Fibroblast of skin of left biceps (primary cell): ENCODE results near the gene TBC1D9B.

Source experiments
- DNase-seq, 2 experiments: peaks; one replicate each; pipeline ENCODE4 v3.0.0-alpha.2; 2013; ENCODE audit warnings: low read depth in 2 of 2

Gene TBC1D9B

DNA sequence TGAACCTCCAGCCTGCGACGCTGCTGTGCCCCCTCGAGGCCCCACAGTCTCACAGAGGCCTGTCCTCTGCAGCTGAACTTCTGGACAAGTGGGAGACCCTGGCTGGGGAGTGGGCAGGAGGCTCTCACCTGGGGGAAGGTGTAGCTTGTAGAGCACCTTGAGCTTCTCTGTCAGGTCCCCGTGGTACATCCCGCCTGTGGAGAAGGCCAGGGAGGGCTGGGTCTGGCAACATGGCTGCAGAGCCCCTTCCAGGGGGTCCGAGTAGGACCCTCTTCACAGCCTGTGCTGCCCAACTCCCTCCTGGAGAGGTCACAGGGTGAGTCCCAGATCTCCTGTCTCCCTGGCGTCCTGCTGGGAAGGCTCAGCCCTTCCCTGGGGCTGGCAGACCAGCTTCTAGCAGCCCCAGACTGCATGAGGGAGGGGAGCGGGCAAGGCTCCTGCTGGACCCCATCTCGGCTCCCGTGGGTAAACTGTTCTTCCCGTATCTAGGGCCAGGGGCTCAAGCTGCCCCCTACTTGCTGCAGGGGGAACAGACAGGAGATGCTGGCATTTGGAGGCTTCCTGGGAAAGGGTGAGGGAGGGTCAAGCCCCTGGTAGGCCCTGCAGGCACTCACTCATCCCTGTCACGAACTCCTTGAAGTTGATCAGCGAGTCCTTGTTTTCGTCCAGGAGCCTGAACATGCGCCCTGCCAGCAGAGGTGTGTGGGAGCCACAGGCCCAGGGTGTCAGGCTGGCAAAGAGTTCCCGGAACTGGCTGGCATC lies 37.9 kb downstream of the TBC1D9B start:
- DNase-seq: no peak

DNA sequence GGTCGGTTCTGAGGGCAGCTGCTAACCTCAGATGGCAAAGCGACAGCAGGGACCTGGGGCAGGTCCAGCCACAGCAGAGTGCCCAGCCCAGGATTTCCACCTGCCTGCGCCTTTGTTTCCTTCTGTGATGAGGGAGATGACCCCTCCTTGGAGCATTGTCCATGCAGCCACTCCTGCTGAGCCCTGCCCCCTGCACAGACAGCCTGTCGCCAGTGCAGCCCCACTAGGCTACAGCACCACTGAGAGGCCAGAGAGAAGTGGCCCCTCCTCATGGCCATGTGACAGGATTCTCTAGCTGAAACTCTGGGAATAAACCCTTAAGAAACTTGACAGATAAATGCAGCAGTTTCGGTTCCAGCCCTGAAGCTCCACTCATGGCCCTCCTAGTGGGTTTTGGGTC lies 38.6 kb downstream of the TBC1D9B start:
- DNase-seq: no peak

DNA sequence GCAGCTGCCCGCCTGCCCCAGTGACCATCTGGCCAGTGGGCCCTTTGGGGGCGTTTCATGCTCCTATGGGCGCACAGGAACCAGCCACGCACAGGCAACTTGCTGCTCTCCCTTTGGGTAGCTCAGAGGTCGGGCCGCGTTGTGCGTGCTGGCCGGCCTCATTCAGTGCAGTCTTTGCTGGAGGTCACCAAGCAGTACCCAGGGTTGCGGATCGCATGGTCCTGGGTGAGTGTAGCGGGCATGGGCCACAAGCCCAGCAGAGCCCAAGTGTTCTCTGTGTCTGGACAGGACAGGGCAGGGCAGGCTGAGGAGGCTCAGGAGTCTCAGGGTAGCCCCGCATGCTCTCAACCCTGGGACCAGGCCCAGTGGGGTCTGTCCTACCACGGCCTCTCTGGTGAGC lies 39.2 kb downstream of the TBC1D9B start:
- no peak for DNase-seq

DNA sequence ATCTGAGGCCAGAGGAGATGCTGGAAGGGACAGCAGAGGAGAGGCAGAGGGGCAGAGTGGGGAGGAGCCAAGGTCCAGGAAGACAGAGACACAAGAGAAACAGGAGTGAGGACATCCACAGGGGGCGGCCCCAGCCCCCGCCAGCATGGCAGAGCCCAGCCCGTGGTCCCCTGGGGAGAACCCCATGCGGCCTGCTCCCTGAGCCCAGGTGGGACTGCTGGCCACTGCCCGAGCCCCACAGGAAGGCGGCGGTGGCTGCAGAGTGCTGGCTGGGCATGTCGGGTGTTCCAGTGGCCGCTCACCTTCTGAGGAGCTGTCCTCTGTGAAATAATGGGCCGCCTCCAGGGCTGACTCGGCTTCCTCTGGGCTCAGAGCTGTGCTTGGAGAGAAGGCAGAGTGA lies 40.2 kb downstream of the TBC1D9B start:
- DNase-seq: no peak

DNA sequence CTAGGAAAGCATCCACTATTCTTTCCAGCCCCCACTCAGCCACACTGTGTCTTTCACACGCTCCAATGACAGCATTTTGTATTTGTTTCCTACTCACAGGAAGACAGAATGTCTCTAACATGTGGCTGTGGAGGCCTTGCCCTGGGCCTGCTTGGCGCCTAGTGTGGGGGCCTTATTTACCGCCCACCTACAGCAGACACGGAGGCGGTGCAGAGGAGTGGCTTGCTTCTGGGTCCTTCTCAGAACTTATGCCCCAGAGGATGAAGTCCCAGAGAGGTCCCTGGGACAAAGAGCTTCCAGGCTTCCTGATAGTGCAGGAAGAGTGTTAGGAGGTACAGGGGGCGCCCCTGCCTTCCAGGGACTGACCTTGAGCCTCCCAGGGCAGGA lies 40.6 kb downstream of the TBC1D9B start:
- DNase-seq: no peak

DNA sequence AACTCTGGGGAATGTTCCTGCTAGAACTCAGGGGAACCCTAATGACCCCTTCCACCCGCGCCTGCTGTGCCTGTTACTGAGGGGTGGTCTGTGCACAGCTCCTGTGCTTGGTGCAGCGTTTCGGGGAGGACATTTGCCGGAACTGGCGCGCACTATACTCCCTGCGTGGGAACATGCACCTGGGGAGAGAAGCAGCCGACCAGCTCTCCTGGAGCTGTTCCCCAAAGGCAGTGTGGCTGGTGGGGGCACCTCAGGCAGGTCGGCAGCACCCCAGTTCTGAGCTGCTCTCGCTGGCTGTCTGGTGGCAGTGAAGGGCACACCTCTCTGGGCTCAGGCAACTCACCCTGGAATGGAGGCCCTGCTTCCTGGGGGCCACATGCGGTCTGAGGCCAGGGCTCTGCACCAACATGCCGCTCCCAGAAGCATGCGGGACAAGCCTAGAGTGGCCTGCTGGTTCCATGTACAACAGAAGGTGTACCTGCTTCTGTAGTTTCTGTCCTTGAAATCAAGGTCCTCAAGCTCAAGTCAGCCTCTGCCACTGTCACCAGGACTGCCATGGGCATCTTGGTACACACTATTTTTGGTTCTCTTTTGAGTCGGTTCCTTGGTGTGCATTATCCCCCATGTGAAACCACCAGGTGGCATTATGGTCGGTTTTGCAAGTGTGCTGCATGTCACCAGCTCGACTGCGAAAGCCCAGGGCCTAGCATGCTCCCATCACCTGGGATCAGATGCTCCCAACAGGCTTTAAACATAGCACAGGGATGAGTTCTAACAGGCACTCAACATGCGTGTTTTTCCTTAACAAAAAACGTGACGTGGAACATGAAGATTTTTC lies 41.2 kb downstream of the TBC1D9B start:
- no peak for DNase-seq

DNA sequence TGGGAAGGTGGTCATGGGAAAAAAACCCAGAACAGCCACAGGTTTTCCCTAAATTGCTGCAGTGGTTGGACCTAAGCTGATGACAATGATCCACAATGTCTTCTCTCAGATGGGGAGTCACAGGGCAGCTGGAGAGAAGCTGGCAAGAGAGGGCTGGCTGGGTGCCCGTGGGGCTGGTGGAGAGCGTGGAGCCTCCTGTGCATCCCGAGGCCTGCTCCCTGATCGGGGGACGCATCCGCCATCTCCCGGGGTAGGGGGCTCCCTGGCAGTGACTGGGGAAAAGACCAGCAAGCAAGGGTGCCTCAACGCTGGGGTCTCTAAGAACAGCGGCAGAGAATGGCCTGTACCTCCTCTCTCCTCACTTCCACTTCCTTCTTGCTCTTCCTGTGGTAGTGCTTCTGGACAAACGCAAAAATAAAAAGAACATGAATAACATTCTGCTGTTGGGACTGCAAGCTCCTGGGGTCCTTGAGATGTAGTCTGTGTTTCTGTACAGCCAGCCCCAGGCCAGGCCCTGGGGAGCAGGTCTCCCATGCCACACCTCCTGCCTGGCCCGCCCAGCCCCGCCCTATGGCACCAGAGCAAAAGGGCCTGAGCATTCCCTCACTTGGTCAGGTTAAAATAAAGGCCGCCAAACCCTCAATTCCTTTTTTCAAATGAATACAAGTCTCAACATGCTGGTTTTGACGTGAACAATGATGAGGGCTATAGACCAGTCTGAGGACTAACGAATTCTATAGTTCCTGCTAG lies 42.0 kb downstream of the TBC1D9B start:
- no peak for DNase-seq

DNA sequence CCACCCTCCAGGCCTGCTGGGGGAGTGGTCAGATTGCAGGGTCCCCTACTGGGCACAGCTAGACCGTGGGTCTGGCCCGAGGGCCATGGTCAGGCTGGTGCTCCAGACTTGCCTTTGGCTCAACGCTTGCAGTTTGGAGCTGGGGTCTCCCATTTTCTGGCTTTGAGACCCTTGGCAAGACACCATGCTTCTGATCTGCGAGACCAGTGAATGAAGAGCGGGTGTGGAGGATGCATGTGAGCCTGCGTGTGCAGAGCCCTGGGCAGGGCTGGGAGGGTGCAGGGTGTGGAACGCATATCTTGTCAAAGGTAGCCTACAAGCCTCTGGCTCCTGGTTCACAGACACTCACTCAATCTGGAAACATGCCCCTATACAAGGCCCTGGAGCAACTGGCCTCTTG lies 43.0 kb downstream of the TBC1D9B start:
- no peak for DNase-seq

DNA sequence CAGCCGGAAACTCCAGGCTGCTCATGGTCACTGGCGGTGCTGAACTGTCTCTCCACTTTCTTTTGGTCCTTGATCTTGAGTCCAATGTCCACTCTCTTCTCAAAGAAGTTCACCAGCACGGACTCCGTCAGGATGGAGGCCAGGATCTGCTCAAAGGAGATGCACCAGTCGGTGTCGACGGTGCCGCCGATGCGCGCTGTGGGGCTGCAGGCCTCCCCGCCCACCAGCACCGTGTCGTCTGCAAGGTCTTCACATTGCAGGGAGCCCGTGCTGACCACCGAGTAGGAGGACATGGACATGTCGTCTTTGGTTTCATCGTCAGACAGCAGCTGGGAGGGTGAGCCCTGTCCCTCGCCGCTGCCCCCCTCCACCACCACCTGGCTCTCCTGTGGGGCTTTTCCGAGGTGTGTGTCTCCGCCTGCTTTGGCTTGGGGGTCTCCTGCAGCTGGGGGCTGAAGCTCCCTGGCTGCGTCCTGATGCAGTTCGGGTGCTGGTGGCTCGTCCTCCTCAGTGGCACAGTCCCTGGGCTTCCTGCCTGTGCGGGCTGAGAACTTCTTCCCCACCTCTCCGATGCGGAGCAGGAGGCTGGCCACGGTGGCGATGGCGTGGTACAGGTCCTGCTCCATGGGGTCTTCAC lies 44.1 kb downstream of the TBC1D9B start:
- DNase-seq: no peak

DNA sequence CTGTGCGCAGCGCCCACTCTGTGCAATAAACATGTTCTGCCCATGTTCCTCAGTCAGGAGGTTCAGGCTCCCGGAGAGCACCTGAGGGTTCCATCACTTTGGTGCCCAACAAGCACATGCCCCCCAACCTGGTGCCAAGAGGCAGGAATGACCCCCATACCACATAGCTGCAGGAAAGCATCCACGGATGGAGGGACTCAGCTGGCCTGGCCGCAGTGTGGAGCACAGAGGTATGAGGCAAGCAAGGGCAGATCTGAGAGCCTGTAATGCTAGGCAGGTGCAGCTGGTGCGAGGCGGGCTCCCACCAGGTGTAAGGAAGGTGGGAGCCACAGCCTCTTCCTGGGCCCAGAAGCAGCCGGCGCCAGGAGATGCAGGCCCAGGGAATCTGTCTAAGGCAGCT lies 44.8 kb downstream of the TBC1D9B start:
- DNase-seq: no peak

DNA sequence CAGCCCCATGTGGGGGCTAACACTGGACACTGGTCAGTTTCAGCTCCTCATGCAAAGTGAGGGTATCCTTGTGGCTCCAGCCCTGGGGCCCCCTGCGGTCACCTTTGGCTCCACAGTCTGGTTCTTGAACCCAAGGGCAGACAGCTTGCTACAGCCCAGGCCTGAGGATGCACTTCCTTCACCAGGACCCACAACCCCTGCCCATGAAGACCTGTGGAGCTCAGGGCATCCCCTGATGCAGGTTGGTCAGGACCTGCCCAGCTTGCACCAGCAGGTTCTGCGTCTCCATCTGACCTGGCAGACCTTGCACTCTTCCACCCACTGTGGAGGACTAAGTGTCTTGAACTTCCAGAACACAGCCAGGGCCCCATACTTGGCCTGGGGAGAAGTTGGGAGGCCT lies 45.4 kb downstream of the TBC1D9B start:
- no peak for DNase-seq

DNA sequence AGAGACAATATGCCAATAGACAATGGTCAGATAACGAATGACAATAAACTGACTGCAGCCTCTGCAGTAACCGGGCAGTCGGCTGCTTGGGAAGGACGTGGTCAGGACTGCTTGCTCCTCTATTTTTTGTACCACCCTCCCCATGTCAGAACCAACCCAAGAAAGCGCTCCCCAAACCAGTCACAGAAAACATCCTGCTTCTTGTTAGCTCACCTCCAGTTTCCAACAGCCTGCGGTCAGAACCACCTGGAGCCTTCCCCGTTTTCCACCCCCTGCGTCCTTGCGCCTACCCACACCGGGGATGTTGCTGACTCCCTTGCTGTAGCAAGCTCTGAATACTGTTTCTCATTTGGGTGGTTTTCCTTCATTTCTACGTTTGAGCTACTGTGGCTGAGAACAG lies 47.4 kb downstream of the TBC1D9B start:
- no peak for DNase-seq

DNA sequence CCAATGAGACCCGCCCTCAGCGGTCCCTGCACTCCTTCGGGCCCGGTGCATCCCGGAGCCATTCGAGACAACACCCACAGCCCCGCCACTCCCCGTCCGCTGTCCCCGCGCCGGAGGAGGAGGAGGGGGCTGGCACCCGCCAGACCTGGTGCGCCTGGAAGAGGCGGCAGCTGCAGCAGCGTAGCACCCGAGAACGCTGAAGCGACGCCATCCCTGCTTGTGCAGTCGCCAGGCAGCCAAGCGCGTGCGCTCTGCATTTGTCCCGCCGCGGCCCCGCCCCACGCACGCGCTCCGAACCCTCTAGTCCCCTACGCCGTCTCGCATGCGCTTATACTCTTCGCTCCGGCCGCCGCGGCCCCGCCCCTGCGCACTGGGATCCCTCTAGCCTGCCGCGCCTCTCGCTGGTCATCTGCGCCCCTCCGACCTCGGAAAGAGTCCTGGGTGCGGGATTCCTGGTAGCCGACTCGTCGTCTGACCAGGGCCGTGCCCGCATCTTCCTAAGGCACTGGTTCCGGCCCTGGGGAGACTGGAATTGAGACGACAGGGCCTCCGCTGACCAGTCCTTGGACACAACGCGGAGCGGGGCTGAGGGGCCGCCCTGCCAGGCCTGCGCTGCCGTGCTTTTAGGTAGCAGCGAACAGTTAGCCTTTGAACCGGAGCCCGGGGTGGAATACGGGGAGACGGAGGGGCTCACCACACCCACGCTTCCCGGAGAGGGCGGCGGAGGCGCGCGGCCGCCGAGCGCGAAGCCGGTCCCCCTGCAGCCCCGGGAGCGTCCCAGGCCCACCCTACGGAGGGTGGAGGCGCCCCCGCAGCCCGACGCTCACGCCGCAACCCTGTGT lies 48.9 kb downstream of the TBC1D9B start, which contains the start of gene MRNIP:
TSS of gene MRNIP (minus strand) at position 232 of the 842 bp plus-strand sequence. CDS start at position 211, 21 bp downstream.
- DNase-seq: peak; percentile 58 to 69

DNA sequence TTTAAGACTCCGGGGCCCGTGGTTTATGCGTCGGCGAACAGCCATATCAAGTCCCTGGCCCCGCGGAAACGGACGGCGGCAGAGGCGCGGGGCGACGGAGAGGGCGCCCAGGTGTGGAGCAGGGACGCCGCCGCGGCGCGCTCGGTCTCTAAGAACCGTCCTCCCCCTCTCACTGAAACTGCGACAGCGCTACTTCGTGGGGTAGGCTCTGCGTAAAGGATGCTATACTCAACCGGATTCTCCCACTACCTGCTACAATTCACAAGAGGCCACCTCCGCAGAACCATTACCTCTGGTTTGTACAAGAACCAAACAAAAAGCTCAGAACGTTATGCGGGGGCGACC lies 49.5 kb downstream of the TBC1D9B start:
- DNase-seq: no peak

DNA sequence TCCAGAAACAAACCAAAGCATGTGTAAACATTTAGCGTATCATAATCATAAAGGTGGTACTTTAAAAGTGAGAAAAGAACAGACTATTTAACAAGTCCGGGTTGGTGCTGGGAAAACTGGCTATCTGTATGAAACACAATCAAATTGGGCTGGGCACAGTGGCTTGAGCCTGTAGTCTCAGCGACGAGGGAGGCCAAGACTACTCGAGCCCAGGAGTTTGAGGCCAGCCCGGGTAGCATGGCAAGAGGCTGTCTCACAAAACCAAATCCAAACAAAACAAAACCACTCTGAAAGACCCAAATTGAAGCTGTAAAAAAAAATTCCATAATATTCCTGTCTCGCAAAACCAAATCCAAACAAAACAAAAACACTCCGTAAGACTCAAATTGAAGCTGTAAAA lies 53.3 kb downstream of the TBC1D9B start:
- no peak for DNase-seq

DNA sequence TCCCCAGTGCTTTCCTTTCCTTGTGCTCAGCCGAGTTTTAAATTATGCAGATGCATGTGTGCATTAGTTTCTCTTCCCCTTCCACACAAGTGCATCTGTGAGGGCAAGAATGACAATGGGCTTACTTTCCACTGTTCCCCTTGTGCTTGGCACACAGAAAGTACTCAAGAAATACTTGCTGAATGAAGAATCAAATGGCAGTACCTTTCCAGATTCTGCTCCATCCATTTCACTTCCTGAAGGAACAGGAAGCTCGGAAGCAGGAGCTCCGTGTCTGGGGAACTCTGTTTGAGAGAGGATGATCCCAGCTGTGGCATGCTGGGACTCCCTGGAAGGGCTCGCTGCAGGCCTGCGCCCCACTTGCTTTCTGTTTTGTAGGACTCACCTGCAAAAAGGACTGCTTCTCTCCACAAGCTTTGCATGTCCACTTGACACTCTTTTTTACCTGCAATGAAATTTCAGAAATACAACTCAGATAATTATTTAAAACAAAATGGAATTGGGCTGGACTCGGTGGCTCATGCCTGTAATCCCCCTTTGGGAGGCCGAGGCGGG lies 54.6 kb downstream of the TBC1D9B start:
- DNase-seq: no peak

DNA sequence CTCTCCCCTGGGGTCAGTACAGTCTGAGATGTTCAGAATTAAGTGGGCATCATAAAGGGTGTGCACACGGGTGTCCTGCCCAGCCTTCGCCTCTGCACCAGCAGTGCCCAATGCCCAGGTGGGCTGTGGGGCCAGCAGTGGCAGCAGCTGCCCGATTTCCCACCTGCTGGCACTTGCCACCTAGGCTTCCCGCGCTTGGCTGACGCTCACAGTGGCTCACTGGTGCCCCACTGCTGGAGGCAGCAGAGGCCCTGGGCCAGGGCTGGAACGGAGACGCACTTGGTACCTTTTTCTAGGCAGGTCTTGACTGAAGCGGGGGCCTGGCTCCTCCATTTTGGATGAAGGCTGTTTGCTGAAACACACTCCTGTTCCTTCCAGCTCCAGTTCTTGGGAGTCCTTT lies 66.1 kb downstream of the TBC1D9B start:
- no peak for DNase-seq

DNA sequence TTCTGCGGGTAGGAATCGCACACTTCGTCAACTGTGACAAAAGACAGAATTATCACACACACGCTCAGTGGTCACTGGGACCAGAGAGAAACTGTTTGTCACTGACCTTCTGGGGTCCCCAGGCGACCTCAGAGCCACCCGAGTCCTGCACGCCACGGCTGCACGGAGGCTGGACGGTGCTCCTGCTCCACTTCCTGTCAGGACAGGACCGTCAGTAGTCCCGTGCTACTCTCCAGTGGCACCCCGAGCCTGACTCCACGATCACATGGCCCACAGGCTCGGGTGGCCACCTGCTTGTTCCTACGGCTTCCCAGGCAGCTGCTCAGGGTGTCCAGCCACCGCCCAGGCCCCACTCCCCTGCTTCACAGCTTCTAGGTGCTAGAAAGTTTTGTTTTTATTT lies 66.9 kb downstream of the TBC1D9B start:
- DNase-seq: no peak

DNA sequence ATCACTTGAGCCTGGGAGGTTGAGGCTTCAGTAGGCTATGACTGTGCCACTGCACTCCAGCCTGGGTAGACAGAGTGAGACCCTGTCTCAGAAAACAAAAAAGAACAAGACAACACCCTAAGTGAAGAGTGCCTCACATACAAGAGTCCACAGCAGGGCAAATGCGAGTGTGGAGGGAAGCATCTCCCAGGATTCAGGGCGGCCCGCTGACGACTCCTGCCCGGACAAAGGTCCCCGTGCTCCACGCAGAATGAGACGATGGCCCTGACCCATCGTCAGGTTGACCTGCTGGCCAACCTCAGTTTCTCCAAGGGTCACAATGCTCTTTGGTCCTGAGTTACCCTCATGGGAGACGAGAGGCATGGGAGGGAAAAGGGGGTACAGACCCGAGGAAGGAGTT lies 67.4 kb downstream of the TBC1D9B start:
- no peak for DNase-seq

DNA sequence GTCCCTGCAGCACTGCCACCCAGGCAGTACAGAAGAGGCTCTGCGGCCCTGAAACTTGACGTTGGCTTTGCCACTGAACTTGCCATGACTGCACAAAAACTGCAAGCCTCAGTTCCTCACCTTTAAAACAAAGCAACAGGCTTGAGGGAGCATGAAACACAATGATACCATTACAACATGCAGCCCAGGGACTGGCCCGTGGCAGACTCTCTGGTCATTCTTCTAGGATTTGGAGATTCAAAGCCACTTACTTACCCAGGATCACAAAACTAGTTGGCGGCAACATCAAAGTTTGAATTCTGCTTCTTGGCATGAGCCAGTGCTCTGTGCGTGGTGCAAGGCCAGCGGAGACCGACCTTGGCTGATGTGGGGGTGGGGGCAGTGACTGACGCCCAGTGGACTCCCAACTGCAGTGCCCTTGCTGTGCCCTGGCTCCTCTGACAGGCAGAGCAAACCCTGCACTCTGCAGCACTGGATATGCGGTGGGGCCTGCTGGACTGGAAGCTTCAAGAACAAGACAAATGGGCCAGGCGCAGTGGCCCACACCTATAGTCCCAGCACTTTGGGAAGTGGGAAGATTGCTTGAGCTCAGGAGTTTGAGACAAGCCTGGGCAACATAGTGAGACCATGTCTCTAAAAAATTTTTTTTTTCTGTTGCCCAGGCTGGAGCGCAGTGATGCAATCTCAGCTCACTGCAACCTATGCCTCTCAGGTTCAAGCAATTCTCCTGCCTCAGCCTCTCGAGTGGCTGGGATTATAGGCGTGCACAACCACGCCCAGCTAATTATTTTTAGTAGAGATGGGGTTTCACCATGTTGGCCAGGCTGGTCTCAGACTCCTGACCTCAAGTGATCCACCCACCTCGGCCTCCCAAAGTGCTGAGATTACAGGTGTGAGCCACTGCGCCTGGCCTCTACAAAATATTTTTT lies 68.1 kb downstream of the TBC1D9B start:
- DNase-seq: no peak
